MM.1S (cell line): Measurements from ENCODE around the gene ERC2.

Experiments
- DNase-seq: peaks from one replicate; pipeline ENCODE4 v3.0.0-alpha.2; 2015
- H2AFZ ChIP-seq: fragments of 300-600 bp; sonication (generic); 2 replicates; pipeline ENCODE4 v1.6.0; 2016; ENCODE audit warnings: antibody characterized with exemption, low read length
- H3F3A ChIP-seq: fragments of 300-600 bp; sonication (generic); 2 replicates; pipeline ENCODE4 v1.6.1; 2016; ENCODE audit warnings: mild to moderate bottlenecking, antibody characterized with exemption, low read length, moderate library complexity, mixed read lengths; ENCODE audit not compliant: insufficient read depth
- H3K27ac ChIP-seq: fragments of 300-600 bp; sonication (generic); 2 replicates; pipeline ENCODE4 v1.5.1; 2016; ENCODE audit warnings: mild to moderate bottlenecking, low read length
- H3K27me3 ChIP-seq: fragments of 300-600 bp; sonication (generic); replicated peaks from 2 replicates; pipeline ENCODE4 v1.6.0; 2016; ENCODE audit warnings: low read length; ENCODE audit not compliant: insufficient read depth
- H3K36me3 ChIP-seq: fragments of 300-600 bp; sonication (generic); replicated peaks from 2 replicates; pipeline ENCODE4 v1.6.1; 2016; ENCODE audit warnings: mild to moderate bottlenecking, low read length, mixed read lengths; ENCODE audit not compliant: insufficient read depth
- H3K4me1 ChIP-seq: fragments of 300-600 bp; sonication (generic); 2 replicates; pipeline ENCODE4 v1.6.1; 2016; ENCODE audit warnings: low read length, mixed read lengths
- H3K4me2 ChIP-seq: fragments of 300-600 bp; sonication (generic); 2 replicates; pipeline ENCODE4 v1.6.0; 2016; ENCODE audit warnings: low read depth, low read length
- H3K4me3 ChIP-seq: fragments of 300-600 bp; sonication (generic); 2 replicates; pipeline ENCODE4 v1.5.1; 2016; ENCODE audit warnings: low read length, mixed read lengths
- H3K79me2 ChIP-seq: fragments of 300-600 bp; sonication (generic); 2 replicates; pipeline ENCODE4 v1.6.1; 2016; ENCODE audit warnings: mixed run types, low read length, mixed read lengths
- H3K9ac ChIP-seq: fragments of 300-600 bp; sonication (generic); 2 replicates; pipeline ENCODE4 v1.6.1; 2016; ENCODE audit warnings: low read length, mixed read lengths
- H3K9me2 ChIP-seq: fragments of 300-600 bp; sonication (generic); replicated peaks from 2 replicates; pipeline ENCODE4 v1.6.1; 2016; ENCODE audit warnings: mild to moderate bottlenecking, low read length, mixed read lengths; ENCODE audit not compliant: insufficient read depth
- H3K9me3 ChIP-seq: fragments of 300-600 bp; sonication (generic); replicated peaks from 2 replicates; pipeline ENCODE4 v1.6.1; 2016; ENCODE audit warnings: mild to moderate bottlenecking, low read length, mixed read lengths; ENCODE audit not compliant: insufficient read depth
- H4K20me1 ChIP-seq: fragments of 300-600 bp; sonication (generic); 2 replicates; pipeline ENCODE4 v1.6.1; 2016; ENCODE audit warnings: mild to moderate bottlenecking, low read length, moderate library complexity, mixed read lengths; ENCODE audit not compliant: insufficient read depth
- EZH2 ChIP-seq: fragments of 300-600 bp; sonication (generic); optimal IDR thresholded peaks from 2 replicates; pipeline ENCODE3; 2017; ENCODE audit warnings: low read depth, mild to moderate bottlenecking, antibody characterized with exemption, low read length, mixed read lengths
- EZH2phosphoT487 ChIP-seq: fragments of 300-600 bp; sonication (generic); IDR thresholded peaks from 2 replicates; pipeline ENCODE4 v1.6.1; 2018; ENCODE audit warnings: antibody characterized with exemption, low read length
- TF ChIP-seq, protein P1 (sequence below): fragments of 300-600 bp; sonication (generic); IDR thresholded peaks from 2 replicates; pipeline ENCODE4 v1.5.1; 2016; ENCODE audit warnings: antibody characterized with exemption, low read length, mixed read lengths

ERC2 gene

DNA sequence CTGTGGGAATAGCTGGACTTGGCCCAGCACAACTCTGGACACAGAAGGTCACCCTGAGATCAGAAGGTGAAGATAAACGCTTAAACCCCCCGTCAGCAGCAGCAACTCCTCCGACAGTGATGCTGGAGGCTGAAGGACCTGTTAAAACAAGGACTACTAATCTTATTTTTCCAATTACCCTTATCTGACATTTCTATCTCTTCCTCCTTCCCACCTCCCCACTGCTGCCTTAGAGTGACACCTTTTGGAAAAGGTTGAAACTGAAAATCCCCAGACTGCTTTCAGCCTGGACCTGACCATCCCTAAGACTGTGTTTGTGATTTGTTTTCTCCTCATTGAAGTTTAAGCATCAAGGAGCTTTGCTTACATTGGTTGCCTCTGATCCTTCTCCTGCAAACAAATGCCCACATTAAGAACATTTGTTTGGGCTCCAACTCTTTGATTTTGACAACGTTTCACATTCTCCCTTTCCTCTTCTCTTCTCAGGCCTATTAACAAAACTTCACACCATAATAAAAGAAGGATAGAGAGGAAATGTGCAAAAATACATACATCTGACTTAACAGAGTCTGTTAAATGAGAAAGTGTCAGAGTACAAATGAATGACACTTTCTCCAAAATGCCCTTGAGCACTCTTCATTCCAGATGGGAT is 570.6 kb downstream of the ERC2 start:
- Histone ChIP-seq H4K20me1 (no peaks in the 10 kb centered on the region), H3F3A (no peaks in the 10 kb centered on the region), H3K4me3 (no peak overlapping the region), H2AFZ (no peak overlapping the region), H3K36me3 (no peaks in the 10 kb centered on the region), H3K9ac (no peak overlapping the region), H3K4me2 (no peak overlapping the region), H3K27ac (no peak overlapping the region), H3K9me2 (no peaks in the 10 kb centered on the region), H3K4me1 (no peaks in the 10 kb centered on the region), H3K79me2 (no peaks in the 10 kb centered on the region), H3K9me3 (no peaks in the 10 kb centered on the region), H3K27me3 (no peaks in the 10 kb centered on the region)
- DNase-seq: no peak
- no peak for TF ChIP-seq EZH2
- TF ChIP-seq, protein P1, sequence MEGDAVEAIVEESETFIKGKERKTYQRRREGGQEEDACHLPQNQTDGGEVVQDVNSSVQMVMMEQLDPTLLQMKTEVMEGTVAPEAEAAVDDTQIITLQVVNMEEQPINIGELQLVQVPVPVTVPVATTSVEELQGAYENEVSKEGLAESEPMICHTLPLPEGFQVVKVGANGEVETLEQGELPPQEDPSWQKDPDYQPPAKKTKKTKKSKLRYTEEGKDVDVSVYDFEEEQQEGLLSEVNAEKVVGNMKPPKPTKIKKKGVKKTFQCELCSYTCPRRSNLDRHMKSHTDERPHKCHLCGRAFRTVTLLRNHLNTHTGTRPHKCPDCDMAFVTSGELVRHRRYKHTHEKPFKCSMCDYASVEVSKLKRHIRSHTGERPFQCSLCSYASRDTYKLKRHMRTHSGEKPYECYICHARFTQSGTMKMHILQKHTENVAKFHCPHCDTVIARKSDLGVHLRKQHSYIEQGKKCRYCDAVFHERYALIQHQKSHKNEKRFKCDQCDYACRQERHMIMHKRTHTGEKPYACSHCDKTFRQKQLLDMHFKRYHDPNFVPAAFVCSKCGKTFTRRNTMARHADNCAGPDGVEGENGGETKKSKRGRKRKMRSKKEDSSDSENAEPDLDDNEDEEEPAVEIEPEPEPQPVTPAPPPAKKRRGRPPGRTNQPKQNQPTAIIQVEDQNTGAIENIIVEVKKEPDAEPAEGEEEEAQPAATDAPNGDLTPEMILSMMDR: peak; percentile 32
- no peak for TF ChIP-seq EZH2phosphoT487

DNA sequence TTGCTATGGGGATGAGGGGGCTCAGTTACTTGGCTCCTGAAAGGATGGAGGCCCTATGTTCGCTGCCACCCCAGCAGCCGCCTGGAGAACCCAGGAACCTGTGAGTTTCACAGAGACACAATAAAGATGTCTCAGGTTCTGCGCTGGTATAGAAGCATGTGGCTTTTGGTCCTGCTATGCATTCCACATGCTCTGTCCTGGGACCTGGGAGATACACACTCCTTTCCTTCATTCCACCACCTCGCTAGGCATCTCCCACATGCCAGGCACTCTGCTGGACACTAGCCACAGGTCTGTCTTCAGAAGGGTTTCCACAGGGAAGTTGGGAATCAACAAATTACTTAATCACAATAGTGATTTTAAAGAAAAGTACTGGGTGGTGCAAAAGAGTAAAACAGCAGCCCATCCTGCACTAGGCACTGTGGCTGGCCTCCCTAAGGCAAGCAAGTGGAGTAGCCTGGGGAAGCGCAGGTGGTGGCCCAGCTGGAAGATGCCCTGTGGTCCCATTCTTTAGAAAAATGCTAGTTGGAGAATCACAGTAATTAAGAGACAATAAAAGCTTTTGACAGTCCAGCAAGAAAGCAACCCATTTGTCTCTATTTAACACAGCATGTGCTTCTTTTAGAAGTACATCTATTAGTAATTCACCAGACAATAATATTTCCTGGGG is 572.2 kb downstream of the ERC2 start:
- Histone ChIP-seq H3F3A (peaks cover 2% of the 10 kb centered on the region; the same call in 1 of the 2 replicates), H3K9ac (no peak overlapping the region), H3K27me3 (no peaks in the 10 kb centered on the region), H2AFZ (no peak overlapping the region), H3K27ac (no peak overlapping the region), H4K20me1 (no peaks in the 10 kb centered on the region), H3K4me3 (no peak overlapping the region), H3K4me2 (no peak overlapping the region), H3K36me3 (no peaks in the 10 kb centered on the region), H3K9me3 (no peaks in the 10 kb centered on the region), H3K9me2 (no peaks in the 10 kb centered on the region), H3K79me2 (no peaks in the 10 kb centered on the region), H3K4me1 (peaks cover 6% of the 10 kb centered on the region)
- no peak for DNase-seq
- TF ChIP-seq, protein P1: no peak
- no peak for TF ChIP-seq EZH2phosphoT487
- no peak for TF ChIP-seq EZH2

DNA sequence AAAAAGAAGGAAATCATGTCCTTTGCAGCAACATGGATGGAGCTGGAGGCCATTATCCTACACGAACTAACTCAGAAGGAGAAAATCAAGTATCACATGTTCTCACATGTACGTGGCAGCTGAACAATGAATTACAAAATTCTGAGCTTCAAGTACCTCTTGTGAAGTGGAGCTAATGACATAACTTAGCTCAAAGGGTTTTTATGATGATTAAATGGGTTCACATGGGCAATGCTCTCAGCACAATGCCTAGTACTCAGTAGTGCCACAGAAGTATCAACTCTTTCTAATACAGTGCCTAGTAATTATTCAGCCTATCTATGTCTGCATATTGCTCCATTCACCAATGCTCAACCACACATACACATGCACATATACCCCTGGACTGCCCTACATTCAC is 573.7 kb downstream of the ERC2 start:
- Histone ChIP-seq H3K36me3 (no peaks in the 10 kb centered on the region), H3K9ac (no peak overlapping the region), H3K9me3 (no peaks in the 10 kb centered on the region), H3K4me2 (no peak overlapping the region), H3F3A (peaks cover 6% of the 10 kb centered on the region; the same call in 1 of the 2 replicates), H3K27ac (no peak overlapping the region), H3K79me2 (no peaks in the 10 kb centered on the region), H3K4me1 (peaks cover 8% of the 10 kb centered on the region), H3K4me3 (no peak overlapping the region), H3K27me3 (no peaks in the 10 kb centered on the region), H2AFZ (no peak overlapping the region), H4K20me1 (no peaks in the 10 kb centered on the region), H3K9me2 (no peaks in the 10 kb centered on the region)
- no peak for DNase-seq
- TF ChIP-seq EZH2 (no peak), EZH2phosphoT487 (no peak)
- TF ChIP-seq, protein P1: no peak
